HG02938 (cell line): ENCODE results near the gene CUX1.
A peak's percentile ranks its signal among the peaks of the same experiment; 100 is the strongest.

Source experiments
- ATAC-seq: cut with Tn5 transposase; IDR thresholded peaks from one replicate; pipeline ENCODE4 v1.9.1; 2021; ENCODE audit warnings: mild to moderate bottlenecking, moderate library complexity; ENCODE audit not compliant: unreplicated experiment

The CUX1 gene

GRCh38 chr7:102272075-102272916 lies 454.9 kb downstream of the CUX1 start:
- no peak for ATAC-seq

- ATAC-seq: no peak
Measured at GRCh38 chr7:102272917-102273748, 455.7 kb downstream of the CUX1 start.

GRCh38 chr7:102273749-102274712 lies 456.6 kb downstream of the CUX1 start:
- ATAC-seq: no peak

- ATAC-seq: no peak
Measured at GRCh38 chr7:102275123-102275703, 457.8 kb downstream of the CUX1 start.

GRCh38 chr7:102277901-102278300 lies 460.5 kb downstream of the CUX1 start:
- ATAC-seq: no peak

GRCh38 chr7:102279537-102280400 lies 462.3 kb downstream of the CUX1 start:
- ATAC-seq: peak; percentile 61

GRCh38 chr7:102280521-102280920 lies 463.1 kb downstream of the CUX1 start:
- no peak for ATAC-seq

- no peak for ATAC-seq
Measured at GRCh38 chr7:102281785-102282184, 464.4 kb downstream of the CUX1 start.

GRCh38 chr7:102282465-102283362 lies 465.3 kb downstream of the CUX1 start:
- ATAC-seq: no peak

GRCh38 chr7:102283477-102284189 lies 466.2 kb downstream of the CUX1 start:
- no peak for ATAC-seq

GRCh38 chr7:102284399-102284798 lies 467.0 kb downstream of the CUX1 start:
- no peak for ATAC-seq

- no peak for ATAC-seq
Measured at GRCh38 chr7:102284891-102285539, 467.6 kb downstream of the CUX1 start.

- ATAC-seq: no peak
Measured at GRCh38 chr7:102285540-102286236, 468.3 kb downstream of the CUX1 start.

GRCh38 chr7:102286237-102287110 lies 469.0 kb downstream of the CUX1 start, which contains the start of gene SH2B2:
SH2B2 (plus strand) TSS chr7:102286868; CDS start chr7:102300551, 13,683 bp downstream.
- no peak for ATAC-seq

- ATAC-seq: no peak
Measured at GRCh38 chr7:102287111-102287980, 469.9 kb downstream of the CUX1 start.
